ENCODE data around the gene HDAC4.

The HDAC4 gene

GRCh38 chr2:239141021-239141760 is 259.6 kb downstream of the HDAC4 start:
- TF ChIP-seq, protein P1, sequence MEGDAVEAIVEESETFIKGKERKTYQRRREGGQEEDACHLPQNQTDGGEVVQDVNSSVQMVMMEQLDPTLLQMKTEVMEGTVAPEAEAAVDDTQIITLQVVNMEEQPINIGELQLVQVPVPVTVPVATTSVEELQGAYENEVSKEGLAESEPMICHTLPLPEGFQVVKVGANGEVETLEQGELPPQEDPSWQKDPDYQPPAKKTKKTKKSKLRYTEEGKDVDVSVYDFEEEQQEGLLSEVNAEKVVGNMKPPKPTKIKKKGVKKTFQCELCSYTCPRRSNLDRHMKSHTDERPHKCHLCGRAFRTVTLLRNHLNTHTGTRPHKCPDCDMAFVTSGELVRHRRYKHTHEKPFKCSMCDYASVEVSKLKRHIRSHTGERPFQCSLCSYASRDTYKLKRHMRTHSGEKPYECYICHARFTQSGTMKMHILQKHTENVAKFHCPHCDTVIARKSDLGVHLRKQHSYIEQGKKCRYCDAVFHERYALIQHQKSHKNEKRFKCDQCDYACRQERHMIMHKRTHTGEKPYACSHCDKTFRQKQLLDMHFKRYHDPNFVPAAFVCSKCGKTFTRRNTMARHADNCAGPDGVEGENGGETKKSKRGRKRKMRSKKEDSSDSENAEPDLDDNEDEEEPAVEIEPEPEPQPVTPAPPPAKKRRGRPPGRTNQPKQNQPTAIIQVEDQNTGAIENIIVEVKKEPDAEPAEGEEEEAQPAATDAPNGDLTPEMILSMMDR (IDR thresholded peaks at IDR 0.05; ENCODE audit: control insufficient read depth, insufficient read depth, low read depth, low read length, missing control alignments): no peak
- no peak for DNase-seq (ENCODE audit: low read depth)
- no peak overlapping the region for H3K4me3 ChIP-seq (ENCODE audit: control insufficient read depth, low read depth, low read length)

DNA sequence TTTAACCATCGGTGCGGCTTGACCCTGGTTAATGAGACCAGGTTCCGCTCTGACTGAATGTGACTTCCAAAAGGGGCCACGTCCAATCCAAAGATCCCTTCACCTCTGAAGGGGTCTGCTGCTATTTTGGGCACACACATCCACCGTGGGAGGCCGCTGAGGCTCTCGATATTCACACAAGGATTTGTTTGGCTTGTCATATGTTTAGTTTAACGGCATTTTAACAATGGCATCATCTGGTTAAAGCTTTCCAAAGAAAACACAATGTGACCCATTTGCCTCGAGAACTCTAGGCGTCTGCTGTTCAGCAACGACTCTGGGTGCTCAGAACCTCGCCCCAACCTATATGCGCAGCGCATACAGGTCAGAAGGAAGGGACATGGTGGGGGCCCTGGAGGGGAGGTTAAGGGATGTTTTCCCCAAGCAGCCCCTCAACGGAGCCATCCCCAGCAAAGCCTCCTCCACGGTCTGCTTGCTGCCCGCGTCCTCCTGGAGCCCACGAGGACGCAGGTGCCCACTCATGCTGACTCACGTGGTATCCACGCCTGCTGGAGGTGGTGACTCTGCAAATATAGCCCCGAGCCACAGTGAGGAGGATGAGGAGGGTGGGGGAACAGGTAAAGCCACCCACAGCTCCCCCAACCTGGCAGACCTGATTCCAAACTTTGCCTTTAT is 260.3 kb downstream of the HDAC4 start:
- DNase-seq (ENCODE audit: low read depth): no peak
- no peak overlapping the region for H3K4me3 ChIP-seq (ENCODE audit: control insufficient read depth, low read depth, low read length)
- TF ChIP-seq, protein P1 (IDR thresholded peaks at IDR 0.05; ENCODE audit: control insufficient read depth, insufficient read depth, low read depth, low read length, missing control alignments): no peak

DNA sequence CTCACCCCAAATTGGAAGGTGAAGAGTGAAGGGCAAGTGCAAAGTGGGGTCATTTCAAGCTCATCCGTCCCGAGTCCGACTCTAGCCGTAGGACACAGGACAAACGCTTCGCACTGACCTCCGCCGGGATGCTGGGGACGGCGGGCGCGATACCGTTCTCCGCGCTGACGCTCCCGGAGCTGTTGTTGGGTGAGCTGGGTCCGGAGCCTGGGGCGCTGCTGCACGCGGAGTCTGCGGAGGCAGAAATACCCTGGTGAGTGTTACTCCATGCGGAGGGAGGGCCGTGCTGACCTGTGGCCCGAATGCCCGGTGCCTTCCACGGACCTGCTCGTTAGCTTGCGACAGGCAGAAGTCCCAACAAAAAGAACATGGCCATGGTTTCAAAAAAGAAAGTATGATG is 261.3 kb downstream of the HDAC4 start:
- no peak overlapping the region for H3K4me3 ChIP-seq (ENCODE audit: control insufficient read depth, low read depth, low read length)
- no peak for DNase-seq (ENCODE audit: low read depth)
- TF ChIP-seq, protein P1 (IDR thresholded peaks at IDR 0.05; ENCODE audit: control insufficient read depth, insufficient read depth, low read depth, low read length, missing control alignments): no peak

GRCh38 chr2:239139101-239139500 is 261.7 kb downstream of the HDAC4 start:
- H3K4me3 ChIP-seq (ENCODE audit: control insufficient read depth, low read depth, low read length): no peak overlapping the region
- no peak for DNase-seq (ENCODE audit: low read depth)
- TF ChIP-seq, protein P1 (IDR thresholded peaks at IDR 0.05; ENCODE audit: control insufficient read depth, insufficient read depth, low read depth, low read length, missing control alignments): no peak

GRCh38 chr2:239138610-239139009 is 262.2 kb downstream of the HDAC4 start:
- DNase-seq (ENCODE audit: low read depth): no peak

GRCh38 chr2:239137898-239138283 is 262.9 kb downstream of the HDAC4 start:
- TF ChIP-seq, protein P1 (IDR thresholded peaks at IDR 0.05; ENCODE audit: control insufficient read depth, insufficient read depth, low read depth, low read length, missing control alignments): no peak
- no peak for DNase-seq (ENCODE audit: low read depth)
- no peak overlapping the region for H3K4me3 ChIP-seq (ENCODE audit: control insufficient read depth, low read depth, low read length)

More at GRCh38 chr2:239138610-239139009, 262.2 kb downstream of the HDAC4 start:
- TF ChIP-seq, protein P1 (IDR thresholded peaks at IDR 0.05; ENCODE audit: control insufficient read depth, insufficient read depth, low read depth, low read length, missing control alignments): no peak
- H3K4me3 ChIP-seq (ENCODE audit: control insufficient read depth, low read depth, low read length): no peak overlapping the region

Measured in AG09309 (cell line).